Measurements from ENCODE around the gene GET3. TPM values are rescaled to one million over a fixed set of nuclear protein-coding genes. Genes with fewer than 3 reads are reported as not detected.

The GET3 gene
- total and polyA plus RNA-seq, 4 donors = 22.8 to 44.1 (median 27.2) TPM

GRCh38 chr19:12720296-12720695, 17.0 kb upstream of the GET3 start (continued):
- no peak for TF ChIP-seq RAD21 (IDR thresholded peaks at IDR 0.05)
- no peak for TF ChIP-seq TAF1 (conservative IDR thresholded peaks at IDR 0.05)

GRCh38 chr19:12720851-12721655, 16.2 kb upstream of the GET3 start:
- WGBS = 11% methylated on average over 59 of the region's 59 CpGs
- Histone ChIP-seq H3K27me3 (ENCODE audit: control insufficient read depth in 4 of 4, insufficient read depth in 4 of 4, low read length in 3 of 4) (no peaks in the 10 kb centered on the region), H3K4me3 (ENCODE audit: low read depth in 1 of 3, low read length in 3 of 3) (peak overlapping the region; percentile 54 to 98 (median 78)), H3K4me1 (ENCODE audit: control insufficient read depth in 4 of 4, insufficient read depth in 4 of 4, low read length in 3 of 4) (peaks cover 9 to 42% (median 37%) of the 10 kb centered on the region in 4 donors), H3K9me3 (ENCODE audit: control insufficient read depth in 4 of 4, low read length in 3 of 4) (no peaks in the 10 kb centered on the region), H3K27ac (ENCODE audit: low read depth in 1 of 2, low read length in 2 of 2) (peak overlapping the region; percentile 26 to 79), H3K36me3 (ENCODE audit: control insufficient read depth in 4 of 4, insufficient read depth in 3 of 4, low read depth in 1 of 4, low read length in 3 of 4) (peaks cover 0 to 8% (median 3%) of the 10 kb centered on the region in 4 donors), H3K9ac (ENCODE audit: low read depth in 1 of 2, low read length in 2 of 2) (peak overlapping the region; percentile 11 to 79)
- peak; percentile 50 for DNase-seq (ENCODE audit: low spot score)
- TF ChIP-seq NR2F2 (IDR thresholded peaks at IDR 0.05) = no peak
- no peak for TF ChIP-seq ZBTB33 (IDR thresholded peaks at IDR 0.05)
- no peak for TF ChIP-seq ATF3 (IDR thresholded peaks at IDR 0.05)
- TF ChIP-seq HNF4A (conservative IDR thresholded peaks at IDR 0.05) = no peak
- TF ChIP-seq GABPA (IDR thresholded peaks at IDR 0.05 in 1 of 2, conservative IDR thresholded peaks at IDR 0.05 in 1 of 2) = no peak
- no peak for TF ChIP-seq RAD21 (IDR thresholded peaks at IDR 0.05)
- no peak for TF ChIP-seq MAX (IDR thresholded peaks at IDR 0.05)
- TF ChIP-seq TAF1 (conservative IDR thresholded peaks at IDR 0.05) = no peak
- TF ChIP-seq RXRA (IDR thresholded peaks at IDR 0.05) = no peak
- TF ChIP-seq EGR1 (IDR thresholded peaks at IDR 0.05; ENCODE audit: low read depth in 2 of 2) = no peak
- no peak for TF ChIP-seq HNF4G (IDR thresholded peaks at IDR 0.05)
- TF ChIP-seq FOXA1 (IDR thresholded peaks at IDR 0.05) = no peak
- no peak for TF ChIP-seq SP1 (IDR thresholded peaks at IDR 0.05)
- no peak for TF ChIP-seq REST (IDR thresholded peaks at IDR 0.05)
- no peak for TF ChIP-seq CTCF (IDR thresholded peaks at IDR 0.05; ENCODE audit: low read depth, low read length, missing input control)
- no peak for TF ChIP-seq YY1 (IDR thresholded peaks at IDR 0.05)
- no peak for TF ChIP-seq JUND (IDR thresholded peaks at IDR 0.05)

All from liver (tissue), 9 donors.